Endothelial cell (in vitro differentiated cells): Measurements from ENCODE around the gene CCNYL1. TPM values are rescaled to one million over a fixed set of nuclear protein-coding genes. Genes with fewer than 3 reads are reported as not detected.

ENCODE experiments used
- DNase-seq: peaks from one replicate; pipeline ENCODE4 v3.0.0; 2021; ENCODE audit warnings: low spot score
- H3K27ac Mint-ChIP-seq: one replicate; pipeline ENCODE4 v1.8.0; 2021; ENCODE audit warnings: mixed read lengths, inconsistent platforms; ENCODE audit not compliant: unreplicated experiment
- H3K27me3 Mint-ChIP-seq: one replicate; pipeline ENCODE4 v1.8.0; 2021; ENCODE audit warnings: mild to moderate bottlenecking, moderate library complexity, mixed read lengths, inconsistent platforms; ENCODE audit not compliant: unreplicated experiment
- H3K36me3 Mint-ChIP-seq: one replicate; pipeline ENCODE4 v1.8.0; 2021; ENCODE audit warnings: mild to moderate bottlenecking, low read depth, mixed read lengths, inconsistent platforms; ENCODE audit not compliant: unreplicated experiment
- H3K4me1 Mint-ChIP-seq: one replicate; pipeline ENCODE4 v1.8.0; 2021; ENCODE audit warnings: mild to moderate bottlenecking, mixed read lengths, inconsistent platforms; ENCODE audit not compliant: unreplicated experiment
- H3K4me3 Mint-ChIP-seq: one replicate; pipeline ENCODE4 v1.8.0; 2021; ENCODE audit warnings: mild to moderate bottlenecking, mixed read lengths, inconsistent platforms; ENCODE audit not compliant: unreplicated experiment
- H3K9me3 Mint-ChIP-seq: one replicate; pipeline ENCODE4 v1.8.0; 2021; ENCODE audit warnings: mixed read lengths, inconsistent platforms; ENCODE audit not compliant: unreplicated experiment
- CTCF ChIP-seq: fragments of 200-600 bp; sonication (generic); IDR thresholded peaks from one replicate; pipeline ENCODE4 v1.5.0; 2021; ENCODE audit warnings: antibody characterized with exemption; ENCODE audit not compliant: unreplicated experiment
- total RNA-seq: library from RNA; stranded (reverse); fragmentation: NEBNext Ultra II Directional; extraction: Animal tissue kit (Norgen Biotek cat#: 25700); gene quantifications from one replicate; pipeline ENCODE4 v1.2.1, GENCODE V29; 2021; ENCODE audit not compliant: unreplicated experiment

The CCNYL1 gene
- total RNA-seq, 1 donor from 2014 or later = 75.5 TPM

- H3K4me3 Mint-ChIP-seq = no peak overlapping the region
- DNase-seq = no peak
- no peaks in the 10 kb centered on the region for H3K27me3 Mint-ChIP-seq
- H3K9me3 Mint-ChIP-seq = no peaks in the 10 kb centered on the region
- peaks cover 15% of the 10 kb centered on the region for H3K36me3 Mint-ChIP-seq
- TF ChIP-seq CTCF = no peak
- peaks cover 5% of the 10 kb centered on the region for H3K4me1 Mint-ChIP-seq
- H3K27ac Mint-ChIP-seq = peak overlapping the region; percentile 41
These were observed 15.8 kb downstream of the CCNYL1 start for GRCh38 chr2:207727261-207727660.

DNA sequence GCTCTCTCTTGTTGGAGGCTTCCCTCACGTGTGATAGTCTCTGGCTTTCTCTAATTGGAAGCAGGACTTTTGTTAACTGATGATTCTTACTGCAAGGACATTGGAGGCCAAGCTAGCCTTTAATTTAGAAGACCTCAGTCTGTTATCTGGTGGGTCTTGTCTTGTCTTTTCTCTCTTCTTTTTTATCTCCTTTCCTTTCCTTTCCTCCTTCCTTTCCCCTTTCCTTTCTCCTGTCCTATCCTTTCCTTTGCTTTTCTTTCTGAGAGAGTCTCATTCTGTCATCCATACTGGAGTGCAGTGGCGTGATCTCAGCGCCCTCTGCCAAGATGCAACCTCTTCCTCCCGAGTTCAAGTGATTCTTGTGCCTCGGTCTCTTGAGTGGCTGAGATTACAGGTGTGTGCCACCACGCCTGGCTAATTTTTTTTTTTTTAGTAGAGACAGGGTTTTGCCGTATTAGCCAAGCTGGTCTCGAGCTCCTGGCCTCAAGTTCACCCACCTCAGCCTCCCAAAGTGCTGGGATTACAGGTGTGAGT lies 18.1 kb downstream of the CCNYL1 start:
- H3K4me3 Mint-ChIP-seq = no peak overlapping the region
- H3K4me1 Mint-ChIP-seq = peaks cover 5% of the 10 kb centered on the region
- no peaks in the 10 kb centered on the region for H3K9me3 Mint-ChIP-seq
- no peak for DNase-seq
- H3K27ac Mint-ChIP-seq = peak overlapping the region; percentile 20
- no peak for TF ChIP-seq CTCF
- H3K27me3 Mint-ChIP-seq = no peaks in the 10 kb centered on the region
- peaks cover 15% of the 10 kb centered on the region for H3K36me3 Mint-ChIP-seq

DNA sequence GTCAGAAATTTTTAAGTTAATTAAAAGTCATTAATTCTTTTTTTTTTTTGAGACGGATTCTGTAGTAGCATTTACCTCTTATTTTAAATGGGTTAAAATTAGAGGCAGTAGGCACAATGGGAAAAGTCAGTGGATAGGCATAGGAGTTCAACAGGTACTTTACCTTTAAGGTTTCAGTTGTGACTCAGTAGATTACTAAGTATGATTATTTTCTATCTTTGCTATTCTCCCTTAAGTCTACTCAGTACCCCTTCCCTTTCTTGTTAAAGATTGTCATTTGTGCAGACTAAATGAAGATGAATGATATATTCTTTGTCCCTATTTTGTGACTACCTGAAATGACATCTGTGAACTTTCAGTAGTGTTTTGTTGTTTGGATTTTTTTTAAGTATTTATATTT lies 19.7 kb downstream of the CCNYL1 start:
- no peaks in the 10 kb centered on the region for H3K9me3 Mint-ChIP-seq
- no peak for DNase-seq
- H3K4me1 Mint-ChIP-seq = peaks cover 5% of the 10 kb centered on the region
- H3K36me3 Mint-ChIP-seq = peaks cover 20% of the 10 kb centered on the region
- no peak overlapping the region for H3K4me3 Mint-ChIP-seq
- no peak overlapping the region for H3K27ac Mint-ChIP-seq
- no peak for TF ChIP-seq CTCF
- H3K27me3 Mint-ChIP-seq = no peaks in the 10 kb centered on the region

- DNase-seq = no peak
- no peak for TF ChIP-seq CTCF
- Mint-ChIP-seq H3K9me3 (no peaks in the 10 kb centered on the region), H3K4me3 (no peak overlapping the region), H3K4me1 (peaks cover 5% of the 10 kb centered on the region), H3K36me3 (peaks cover 9% of the 10 kb centered on the region), H3K27me3 (no peaks in the 10 kb centered on the region), H3K27ac (no peak overlapping the region)
These were observed 22.3 kb downstream of the CCNYL1 start for GRCh38 chr2:207733597-207734240.

DNA sequence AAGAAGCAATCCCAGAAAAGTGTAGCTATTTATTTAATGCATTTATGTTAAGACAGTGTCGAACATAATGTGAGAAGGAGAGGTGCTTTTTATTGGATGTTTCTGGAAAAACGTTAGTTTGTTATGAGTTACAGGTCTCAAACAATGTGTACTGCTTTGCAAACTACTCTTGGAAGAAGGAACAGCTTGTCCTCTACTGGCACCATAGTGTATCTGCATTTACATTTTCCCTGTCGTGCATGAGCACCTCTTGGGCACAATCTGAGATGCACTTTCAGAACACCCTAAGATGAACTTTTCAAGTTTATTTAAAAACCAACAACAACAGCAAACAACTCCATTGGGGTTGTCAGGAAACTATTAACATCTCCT lies 22.8 kb downstream of the CCNYL1 start:
- DNase-seq = no peak
- H3K36me3 Mint-ChIP-seq = peaks cover 9% of the 10 kb centered on the region
- no peak overlapping the region for H3K27ac Mint-ChIP-seq
- no peaks in the 10 kb centered on the region for H3K9me3 Mint-ChIP-seq
- H3K4me1 Mint-ChIP-seq = peaks cover 4% of the 10 kb centered on the region
- no peaks in the 10 kb centered on the region for H3K27me3 Mint-ChIP-seq
- H3K4me3 Mint-ChIP-seq = no peak overlapping the region
- no peak for TF ChIP-seq CTCF
